Stimulated activated naive CD8-positive, alpha-beta T cell treated with anti-CD3 and anti-CD28 coated beads, Interleukin-15, amount 100 ng/mL, for 72 hours (primary cell): ENCODE data around the gene DNAJC22.
"Not testable (repeated sequence)": the region's sequence is repeated elsewhere in the genome, so short reads cannot be mapped to it uniquely, and the experiment has no call there.

Experiments used
- ATAC-seq: fragments of 150-1000 bp; cut with Tn5 transposase; 2 replicates; pipeline ENCODE4 v1.10.0; 2021; ENCODE audit warnings: mild to moderate bottlenecking, moderate library complexity
- DNase-seq, 2 donors: peaks; one replicate each; pipeline ENCODE4 v3.0.0; 2021 to 2022
- H3K27ac Mint-ChIP-seq, 2 donors: one replicate each; pipeline ENCODE4 v1.8.0; 2022; ENCODE audit warnings: mild to moderate bottlenecking in 2 of 2, mixed read lengths in 2 of 2, moderate library complexity in 2 of 2
- H3K27me3 Mint-ChIP-seq: one replicate; pipeline ENCODE4 v1.8.0; 2022; ENCODE audit warnings: mixed read lengths
- H3K4me1 Mint-ChIP-seq: one replicate; pipeline ENCODE4 v1.8.0; 2022; ENCODE audit warnings: mild to moderate bottlenecking, mixed read lengths
- H3K4me3 Mint-ChIP-seq, 2 donors: one replicate each; pipeline ENCODE4 v1.8.0; 2022; ENCODE audit warnings: mild to moderate bottlenecking in 2 of 2, mixed read lengths in 2 of 2, moderate library complexity in 1 of 2
- H3K9me3 Mint-ChIP-seq, 2 donors: one replicate each; pipeline ENCODE4 v1.8.0; 2022; ENCODE audit warnings: mixed read lengths in 2 of 2

Gene DNAJC22

DNA sequence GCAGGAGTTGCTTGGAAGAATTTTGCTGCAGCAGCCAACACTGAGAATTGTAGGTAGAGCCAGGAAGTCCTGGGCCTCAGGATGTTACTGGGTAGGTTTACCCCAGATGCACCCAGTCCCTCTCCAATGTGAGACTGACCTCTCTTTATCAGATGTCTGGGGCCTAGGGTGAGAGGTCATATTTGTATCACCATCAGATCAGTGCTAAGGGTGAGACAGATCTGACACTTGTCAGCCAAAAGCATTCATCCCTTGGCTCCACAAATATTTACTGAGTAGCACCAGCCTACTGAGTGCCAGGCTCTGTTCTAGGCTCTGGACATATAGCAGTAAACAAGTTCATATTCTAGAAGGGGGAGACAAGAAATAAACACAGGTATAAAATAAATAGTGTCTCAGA, 19.3 kb upstream of the DNAJC22 start:
- DNase-seq, result no peak
- no peak overlapping the region for H3K4me3 Mint-ChIP-seq
- peaks cover 17% of the 10 kb centered on the region for H3K27me3 Mint-ChIP-seq
- H3K9me3 Mint-ChIP-seq, result no peaks in the 10 kb centered on the region
- no peak overlapping the region for H3K27ac Mint-ChIP-seq
- peaks cover 8% of the 10 kb centered on the region for H3K4me1 Mint-ChIP-seq
- no peak for ATAC-seq

GRCh38 chr12:49327887-49328286, 18.8 kb upstream of the DNAJC22 start:
- no peak overlapping the region for H3K4me3 Mint-ChIP-seq
- no peaks in the 10 kb centered on the region for H3K9me3 Mint-ChIP-seq
- peaks cover 13% of the 10 kb centered on the region for H3K4me1 Mint-ChIP-seq
- DNase-seq (no peak), ATAC-seq (no peak)
- H3K27me3 Mint-ChIP-seq, result peaks cover 22% of the 10 kb centered on the region
- H3K27ac Mint-ChIP-seq, result no peak overlapping the region

GRCh38 chr12:49328816-49329215, 17.9 kb upstream of the DNAJC22 start:
- H3K4me3 Mint-ChIP-seq, result no peak overlapping the region
- DNase-seq, result no peak
- peaks cover 30% of the 10 kb centered on the region for H3K27me3 Mint-ChIP-seq
- peak overlapping the region in 1 of 2 donors; percentile 66 for H3K27ac Mint-ChIP-seq
- ATAC-seq, result no peak
- H3K9me3 Mint-ChIP-seq, result no peaks in the 10 kb centered on the region
- peaks cover 14% of the 10 kb centered on the region for H3K4me1 Mint-ChIP-seq

DNA sequence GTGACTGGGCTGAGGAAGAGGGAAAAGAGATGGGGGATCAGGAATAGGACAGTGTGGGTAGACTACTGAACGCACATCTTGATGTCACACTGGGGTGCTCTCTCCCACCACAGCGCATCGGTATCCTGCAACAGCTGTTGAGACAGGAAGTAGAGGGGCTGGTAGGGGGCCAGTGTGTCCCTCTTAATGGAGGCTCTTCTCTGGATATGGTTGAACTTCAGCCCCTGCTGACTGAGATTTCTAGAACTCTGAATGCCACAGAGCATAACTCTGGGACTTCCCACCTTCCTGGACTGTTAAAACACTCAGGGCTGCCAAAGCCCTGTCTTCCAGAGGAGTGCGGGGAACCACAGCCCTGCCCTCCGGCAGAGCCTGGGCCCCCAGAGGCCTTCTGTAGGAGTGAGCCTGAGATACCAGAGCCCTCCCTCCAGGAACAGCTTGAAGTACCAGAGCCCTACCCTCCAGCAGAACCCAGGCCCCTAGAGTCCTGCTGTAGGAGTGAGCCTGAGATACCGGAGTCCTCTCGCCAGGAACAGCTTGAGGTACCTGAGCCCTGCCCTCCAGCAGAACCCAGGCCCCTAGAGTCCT, 16.6 kb upstream of the DNAJC22 start:
- ATAC-seq (no peak), DNase-seq (no peak)
- Mint-ChIP-seq H3K9me3 (no peaks in the 10 kb centered on the region), H3K27ac (no peak overlapping the region), H3K27me3 (peaks cover 42% of the 10 kb centered on the region), H3K4me3 (no peak overlapping the region), H3K4me1 (peaks cover 13% of the 10 kb centered on the region)

- no peak overlapping the region for H3K4me3 Mint-ChIP-seq
- peaks cover 19% of the 10 kb centered on the region for H3K4me1 Mint-ChIP-seq
- H3K27ac Mint-ChIP-seq, result no peak overlapping the region
- no peak for DNase-seq
- H3K27me3 Mint-ChIP-seq, result peaks cover 49% of the 10 kb centered on the region
- no peak for ATAC-seq
- no peaks in the 10 kb centered on the region for H3K9me3 Mint-ChIP-seq
These were observed 15.9 kb upstream of the DNAJC22 start for GRCh38 chr12:49330631-49331379.

- H3K4me3 Mint-ChIP-seq, result no peak overlapping the region
- H3K4me1 Mint-ChIP-seq, result peaks cover 22% of the 10 kb centered on the region
- H3K27me3 Mint-ChIP-seq, result peaks cover 56% of the 10 kb centered on the region
- ATAC-seq (peak; percentile 50), DNase-seq (no peak)
- no peaks in the 10 kb centered on the region for H3K9me3 Mint-ChIP-seq
- H3K27ac Mint-ChIP-seq, result no peak overlapping the region
These were observed 15.1 kb upstream of the DNAJC22 start for GRCh38 chr12:49331380-49332222.

DNA sequence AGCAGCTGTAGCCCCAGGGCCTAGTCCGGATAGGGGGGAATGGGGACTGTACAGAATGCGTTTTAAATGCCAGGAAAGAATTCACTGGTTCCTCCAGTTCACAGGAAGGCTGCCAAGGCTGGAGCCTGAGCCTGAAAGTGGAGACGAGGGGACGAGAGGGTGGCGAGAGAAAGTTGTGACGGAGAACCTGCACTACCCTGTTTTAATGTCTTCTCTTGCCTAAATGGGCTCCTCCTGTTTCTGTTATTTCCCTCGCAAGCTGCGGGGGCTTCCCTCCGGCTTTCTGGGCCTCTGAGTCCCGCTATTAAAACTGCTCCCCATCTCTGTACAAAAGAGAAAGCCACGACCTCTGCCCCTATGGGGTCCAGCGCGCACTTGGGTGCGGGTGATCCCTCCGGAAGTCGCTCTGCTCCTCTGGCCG, 14.2 kb upstream of the DNAJC22 start:
- Mint-ChIP-seq H3K27me3 (peaks cover 64% of the 10 kb centered on the region), H3K9me3 (no peaks in the 10 kb centered on the region), H3K27ac (no peak overlapping the region), H3K4me3 (no peak overlapping the region), H3K4me1 (peaks cover 30% of the 10 kb centered on the region)
- ATAC-seq, result no peak
- no peak for DNase-seq

GRCh38 chr12:49332891-49333371, 13.8 kb upstream of the DNAJC22 start:
- ATAC-seq (peak; percentile 6), DNase-seq (no peak)
- Mint-ChIP-seq H3K27me3 (peaks cover 69% of the 10 kb centered on the region), H3K4me3 (peak overlapping the region; percentile 9 to 72), H3K27ac (no peak overlapping the region), H3K9me3 (no peaks in the 10 kb centered on the region), H3K4me1 (peaks cover 35% of the 10 kb centered on the region)

GRCh38 chr12:49333778-49334177, 12.9 kb upstream of the DNAJC22 start:
- not testable (repeated sequence) for ATAC-seq, H3K27ac Mint-ChIP-seq, DNase-seq, H3K4me3 Mint-ChIP-seq, H3K9me3 Mint-ChIP-seq
- Mint-ChIP-seq H3K27me3 (peaks cover 78% of the 10 kb centered on the region), H3K4me1 (peaks cover 36% of the 10 kb centered on the region)

GRCh38 chr12:49334226-49334625, 12.5 kb upstream of the DNAJC22 start:
- DNase-seq, result no peak
- H3K4me3 Mint-ChIP-seq, result no peak overlapping the region

GRCh38 chr12:49334681-49335080, 12.0 kb upstream of the DNAJC22 start:
- Mint-ChIP-seq H3K4me1 (peaks cover 36% of the 10 kb centered on the region), H3K4me3 (no peak overlapping the region), H3K27ac (no peak overlapping the region), H3K27me3 (peaks cover 87% of the 10 kb centered on the region), H3K9me3 (no peaks in the 10 kb centered on the region)
- no peak for ATAC-seq
- DNase-seq, result no peak

More at GRCh38 chr12:49334226-49334625, 12.5 kb upstream of the DNAJC22 start:
- Mint-ChIP-seq H3K9me3 (no peaks in the 10 kb centered on the region), H3K27me3 (peaks cover 82% of the 10 kb centered on the region), H3K27ac (no peak overlapping the region), H3K4me1 (peaks cover 36% of the 10 kb centered on the region)
- ATAC-seq, result no peak

GRCh38 chr12:49335118-49335954, 11.4 kb upstream of the DNAJC22 start:
- Mint-ChIP-seq H3K27ac (no peak overlapping the region), H3K9me3 (no peaks in the 10 kb centered on the region), H3K27me3 (peaks cover 93% of the 10 kb centered on the region), H3K4me3 (no peak overlapping the region), H3K4me1 (peaks cover 36% of the 10 kb centered on the region)
- DNase-seq, result no peak
- no peak for ATAC-seq

- H3K9me3 Mint-ChIP-seq, result no peaks in the 10 kb centered on the region
- H3K4me3 Mint-ChIP-seq, result no peak overlapping the region
- peaks cover 36% of the 10 kb centered on the region for H3K4me1 Mint-ChIP-seq
- H3K27ac Mint-ChIP-seq, result no peak overlapping the region
- no peak for ATAC-seq
- H3K27me3 Mint-ChIP-seq, result peaks cover 96% of the 10 kb centered on the region
- DNase-seq, result peak in 1 of 2 donors; percentile 21
These were observed 10.6 kb upstream of the DNAJC22 start for GRCh38 chr12:49335955-49336644.
